Osteoblast (primary cell): ENCODE results near the gene C13orf46. TPM values are rescaled to one million over a fixed set of nuclear protein-coding genes. Genes with fewer than 3 reads are reported as not detected.

ENCODE experiments used
- DNase-seq: peaks from one replicate; pipeline ENCODE4 v3.0.0; 2011; ENCODE audit warnings: low spot score, mixed read lengths; ENCODE audit not compliant: insufficient read length; ENCODE audit errors: missing footprints
- H2AFZ ChIP-seq: 2 replicates; pipeline ENCODE4 v1.6.0; 2011; ENCODE audit warnings: mild to moderate bottlenecking, low read length
- H3K27ac ChIP-seq: 2 replicates; pipeline ENCODE4 v1.5.1; 2011; ENCODE audit warnings: mild to moderate bottlenecking, low read depth, low read length, moderate library complexity
- H3K27me3 ChIP-seq: 2 replicates; pipeline ENCODE4 v1.6.0; 2012; ENCODE audit warnings: mild to moderate bottlenecking, control low read depth, inconsistent platforms, low read length, moderate library complexity; ENCODE audit not compliant: insufficient read depth
- H3K36me3 ChIP-seq: 2 replicates; pipeline ENCODE4 v1.5.1; 2011; ENCODE audit warnings: mild to moderate bottlenecking, low read length, control low read depth, moderate library complexity; ENCODE audit not compliant: insufficient read depth
- H3K4me1 ChIP-seq: 2 replicates; pipeline ENCODE4 v1.5.1; 2011; ENCODE audit warnings: mild to moderate bottlenecking, low read length, control low read depth, moderate library complexity; ENCODE audit not compliant: insufficient read depth
- H3K4me2 ChIP-seq: 2 replicates; pipeline ENCODE4 v1.6.0; 2011; ENCODE audit warnings: mild to moderate bottlenecking, low read length; ENCODE audit not compliant: insufficient read depth
- H3K4me3 ChIP-seq: fragments of 200-600 bp; sonication (generic); 3 replicates; pipeline ENCODE4 v1.5.1; 2012; ENCODE audit warnings: mild to moderate bottlenecking, low read length, inconsistent platforms; ENCODE audit not compliant: insufficient read depth
- H3K79me2 ChIP-seq: 2 replicates; pipeline ENCODE4 v1.6.0; 2012; ENCODE audit warnings: mild to moderate bottlenecking, low read length, control low read depth, inconsistent platforms; ENCODE audit not compliant: insufficient read depth
- H3K9me3 ChIP-seq: 2 replicates; pipeline ENCODE4 v1.5.1; 2011; ENCODE audit warnings: low read depth, low read length, control low read depth
- H4K20me1 ChIP-seq: 2 replicates; pipeline ENCODE4 v1.6.0; 2012; ENCODE audit warnings: mild to moderate bottlenecking, low read length, control low read depth; ENCODE audit not compliant: insufficient read depth
- total RNA-seq: library from RNA; depleted of rRNA; stranded (reverse); fragments of >200 nt; gene quantifications from 2 replicates; pipeline ENCODE4 v1.2.3, GENCODE V29; 2012
- TF ChIP-seq, protein P1 (sequence below): IDR thresholded peaks from 2 replicates; pipeline ENCODE4 v1.5.1; 2011; ENCODE audit warnings: mild to moderate bottlenecking, low read depth, low read length, moderate library complexity; ENCODE audit errors: extremely low read depth

C13orf46 gene
- total RNA-seq, 1 donor, result 0.36 TPM

DNA sequence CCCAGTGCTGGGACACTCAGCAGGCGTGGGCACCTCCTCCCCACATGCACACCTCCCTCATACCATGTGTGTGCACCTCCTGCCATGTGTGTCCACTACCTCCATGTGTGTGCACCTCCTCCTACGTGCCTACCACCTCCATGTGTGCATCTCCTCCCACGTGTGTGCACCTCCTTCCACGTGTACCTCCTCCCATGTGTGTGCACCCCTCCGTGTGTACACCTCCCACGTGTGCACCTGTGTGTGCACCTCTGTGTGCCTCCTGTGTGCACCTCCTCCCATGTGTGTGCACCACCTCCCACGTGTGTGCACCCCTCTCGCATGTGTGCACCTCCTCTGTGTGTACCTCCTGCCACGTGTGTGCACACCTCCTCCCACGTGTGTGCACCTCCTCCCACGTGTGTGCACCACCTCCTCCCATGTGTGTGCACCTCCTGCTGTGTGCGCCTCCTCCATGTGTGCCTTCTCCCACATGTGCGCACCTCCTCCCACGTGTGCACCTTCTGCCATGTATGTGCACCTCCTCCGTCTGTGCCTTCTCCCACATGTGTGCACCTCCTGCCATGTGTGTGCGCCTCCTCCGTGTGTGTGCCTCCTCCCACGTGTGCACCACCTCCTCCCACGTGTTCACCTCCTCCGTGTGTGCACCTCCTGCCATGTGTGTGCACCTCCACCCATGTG is 6.1 kb upstream of the C13orf46 start:
- peaks cover 3% of the 10 kb centered on the region for H3K79me2 ChIP-seq

DNA sequence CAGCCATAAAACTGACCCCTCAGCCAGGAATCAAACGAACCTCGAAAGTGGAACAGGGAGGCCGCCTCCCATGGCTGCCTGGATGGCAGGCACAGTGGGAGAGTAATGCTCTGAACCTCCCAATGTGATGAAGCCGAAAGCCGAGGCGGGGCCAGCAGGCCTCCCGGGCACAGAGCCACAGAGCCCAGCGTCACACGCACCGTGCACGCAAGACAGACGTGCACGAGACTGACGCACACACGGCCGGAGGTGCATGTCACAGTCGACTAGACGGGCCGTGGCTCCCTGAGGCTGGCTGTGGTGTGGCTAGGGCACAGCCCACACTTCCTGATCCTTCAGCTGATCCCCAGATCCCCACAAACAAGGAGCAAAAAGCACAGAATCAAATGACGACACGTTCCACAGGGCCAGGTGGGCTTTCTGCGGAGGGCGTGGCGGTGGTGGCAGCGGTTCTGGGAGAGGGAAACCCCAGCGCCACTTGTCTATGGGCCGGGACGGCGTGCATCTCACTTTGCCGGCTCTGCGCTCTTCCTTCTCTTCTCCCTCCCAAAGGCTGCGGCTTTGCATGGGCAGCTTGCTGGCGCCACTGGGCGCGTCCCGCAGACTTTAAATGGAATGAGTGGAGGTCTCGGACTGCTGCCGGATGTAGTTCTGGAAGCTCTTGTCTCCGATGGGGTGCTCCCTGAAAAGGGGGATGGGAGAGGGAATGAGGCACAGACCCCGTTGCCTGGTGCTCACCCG is 5.0 kb upstream of the C13orf46 start:
- no peak for DNase-seq
- TF ChIP-seq, protein P1, sequence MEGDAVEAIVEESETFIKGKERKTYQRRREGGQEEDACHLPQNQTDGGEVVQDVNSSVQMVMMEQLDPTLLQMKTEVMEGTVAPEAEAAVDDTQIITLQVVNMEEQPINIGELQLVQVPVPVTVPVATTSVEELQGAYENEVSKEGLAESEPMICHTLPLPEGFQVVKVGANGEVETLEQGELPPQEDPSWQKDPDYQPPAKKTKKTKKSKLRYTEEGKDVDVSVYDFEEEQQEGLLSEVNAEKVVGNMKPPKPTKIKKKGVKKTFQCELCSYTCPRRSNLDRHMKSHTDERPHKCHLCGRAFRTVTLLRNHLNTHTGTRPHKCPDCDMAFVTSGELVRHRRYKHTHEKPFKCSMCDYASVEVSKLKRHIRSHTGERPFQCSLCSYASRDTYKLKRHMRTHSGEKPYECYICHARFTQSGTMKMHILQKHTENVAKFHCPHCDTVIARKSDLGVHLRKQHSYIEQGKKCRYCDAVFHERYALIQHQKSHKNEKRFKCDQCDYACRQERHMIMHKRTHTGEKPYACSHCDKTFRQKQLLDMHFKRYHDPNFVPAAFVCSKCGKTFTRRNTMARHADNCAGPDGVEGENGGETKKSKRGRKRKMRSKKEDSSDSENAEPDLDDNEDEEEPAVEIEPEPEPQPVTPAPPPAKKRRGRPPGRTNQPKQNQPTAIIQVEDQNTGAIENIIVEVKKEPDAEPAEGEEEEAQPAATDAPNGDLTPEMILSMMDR, result no peak
- no peak overlapping the region for H3K27ac ChIP-seq

More for the DNA sequence above, 6.1 kb upstream of the C13orf46 start:
- DNase-seq, result no peak
- peaks cover 16% of the 10 kb centered on the region for H4K20me1 ChIP-seq
- no peak overlapping the region for H3K4me3 ChIP-seq
- H3K9me3 ChIP-seq, result no peaks in the 10 kb centered on the region
- H3K27me3 ChIP-seq, result no peaks in the 10 kb centered on the region
- H3K4me2 ChIP-seq, result no peak overlapping the region
- TF ChIP-seq, protein P1, result no peak
- H3K4me1 ChIP-seq, result peaks cover 12% of the 10 kb centered on the region
- H3K27ac ChIP-seq, result no peak overlapping the region
- H3K36me3 ChIP-seq, result peaks cover 53% of the 10 kb centered on the region
- H2AFZ ChIP-seq, result no peak overlapping the region

DNA sequence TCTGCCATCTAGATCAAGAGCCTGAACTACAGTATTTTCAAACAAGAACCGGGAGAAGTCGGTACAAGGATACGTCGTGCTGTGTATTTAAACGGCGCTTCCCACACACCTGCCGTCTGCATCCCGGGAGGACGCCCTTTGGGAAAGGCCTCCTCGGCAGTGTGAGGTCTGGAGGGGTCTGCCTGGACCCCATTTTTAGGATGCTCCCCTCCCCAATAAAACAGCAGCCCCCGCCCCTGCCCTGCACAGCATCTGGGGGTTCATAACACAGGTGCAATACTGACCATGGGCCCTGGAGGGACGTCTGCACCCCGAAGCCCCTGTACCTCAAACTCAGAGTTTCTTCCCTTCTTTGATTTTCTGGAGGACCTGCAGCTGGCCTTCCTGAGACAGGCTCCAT is 4.1 kb upstream of the C13orf46 start:
- no peaks in the 10 kb centered on the region for H3K27me3 ChIP-seq
- H3K36me3 ChIP-seq, result peaks cover 67% of the 10 kb centered on the region

More for the DNA sequence above, 5.0 kb upstream of the C13orf46 start:
- no peak overlapping the region for H3K4me2 ChIP-seq
- H3K36me3 ChIP-seq, result peaks cover 58% of the 10 kb centered on the region
- peaks cover 3% of the 10 kb centered on the region for H3K79me2 ChIP-seq
- peaks cover 16% of the 10 kb centered on the region for H4K20me1 ChIP-seq
- no peaks in the 10 kb centered on the region for H3K9me3 ChIP-seq
- H3K27me3 ChIP-seq, result no peaks in the 10 kb centered on the region
- no peak overlapping the region for H2AFZ ChIP-seq
- peaks cover 12% of the 10 kb centered on the region for H3K4me1 ChIP-seq
- no peak overlapping the region for H3K4me3 ChIP-seq

More for the DNA sequence above, 4.1 kb upstream of the C13orf46 start:
- peaks cover 3% of the 10 kb centered on the region for H3K79me2 ChIP-seq
- no peak overlapping the region for H3K4me3 ChIP-seq
- no peaks in the 10 kb centered on the region for H3K9me3 ChIP-seq
- H3K27ac ChIP-seq, result no peak overlapping the region
- peaks cover 16% of the 10 kb centered on the region for H4K20me1 ChIP-seq
- no peak overlapping the region for H2AFZ ChIP-seq
- peaks cover 12% of the 10 kb centered on the region for H3K4me1 ChIP-seq
- DNase-seq, result no peak
- TF ChIP-seq, protein P1, result no peak
- no peak overlapping the region for H3K4me2 ChIP-seq
